Right lobe of liver (tissue), 4 donors: Measurements from ENCODE around the gene ARVCF.

Experiments used
- POLR2A ChIP-seq: fragments of 450-650 bp; IDR thresholded peaks from one replicate; pipeline ENCODE4 v1.6.1; 2017; ENCODE audit warnings: antibody characterized with exemption, mild to moderate bottlenecking
- TF ChIP-seq, protein P1 (sequence below), 4 donors: fragments of 200-600 bp in 3 of 4; fragments of 450-650 bp in 1 of 4; IDR thresholded peaks; one replicate each; pipeline versions ENCODE4 v1.5.1 to v1.8.0; 2016 to 2022; ENCODE audit warnings: antibody characterized with exemption in 4 of 4, mild to moderate bottlenecking in 2 of 4
- donor health status: DM: no; HTN: no; CAD: no.
- donor health status: DM: no; HTN: no; CAD: no.
- donor health status: DM: no; HTN: yes; CAD: no.

DNA sequence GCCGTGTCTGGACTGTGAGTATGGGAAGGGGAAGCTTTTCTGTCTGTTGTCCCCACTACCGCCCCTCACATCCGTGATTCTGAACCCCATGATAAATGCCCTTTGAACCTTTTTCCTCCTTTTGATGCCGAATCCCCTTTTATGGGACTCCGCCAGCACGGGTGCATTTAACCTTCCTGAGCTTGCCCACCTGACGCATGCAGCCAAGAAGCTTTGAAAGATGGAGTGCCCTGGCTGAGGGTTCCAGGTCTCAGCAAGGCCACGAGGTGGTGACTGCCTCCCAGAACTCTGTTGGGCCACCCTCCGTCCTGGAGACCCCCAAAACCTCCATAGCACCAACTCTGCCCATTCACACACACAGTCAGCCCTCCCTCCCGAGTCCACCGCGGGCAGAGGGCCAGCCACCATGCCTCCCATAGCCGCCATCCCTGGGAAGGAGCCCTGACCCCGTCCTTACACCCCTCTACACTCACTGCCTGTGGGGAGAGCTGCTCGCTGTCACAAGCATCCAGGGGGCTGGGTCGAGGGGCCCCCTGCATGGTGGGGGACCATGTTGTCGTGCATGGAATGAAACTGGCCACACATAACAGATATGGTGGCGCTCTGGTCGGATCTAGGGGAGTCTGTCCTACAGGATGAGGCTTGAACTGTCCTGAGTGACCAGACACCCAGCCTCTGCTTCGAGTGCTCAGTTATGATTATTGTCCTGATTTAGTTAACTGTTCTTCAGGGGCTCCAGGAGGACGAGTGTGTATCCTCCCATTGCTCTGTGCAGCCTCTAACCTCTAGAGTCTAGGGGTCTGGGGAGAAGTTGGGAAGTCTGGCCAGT lies 75.9 kb downstream of the ARVCF start:
- TF ChIP-seq, protein P1, sequence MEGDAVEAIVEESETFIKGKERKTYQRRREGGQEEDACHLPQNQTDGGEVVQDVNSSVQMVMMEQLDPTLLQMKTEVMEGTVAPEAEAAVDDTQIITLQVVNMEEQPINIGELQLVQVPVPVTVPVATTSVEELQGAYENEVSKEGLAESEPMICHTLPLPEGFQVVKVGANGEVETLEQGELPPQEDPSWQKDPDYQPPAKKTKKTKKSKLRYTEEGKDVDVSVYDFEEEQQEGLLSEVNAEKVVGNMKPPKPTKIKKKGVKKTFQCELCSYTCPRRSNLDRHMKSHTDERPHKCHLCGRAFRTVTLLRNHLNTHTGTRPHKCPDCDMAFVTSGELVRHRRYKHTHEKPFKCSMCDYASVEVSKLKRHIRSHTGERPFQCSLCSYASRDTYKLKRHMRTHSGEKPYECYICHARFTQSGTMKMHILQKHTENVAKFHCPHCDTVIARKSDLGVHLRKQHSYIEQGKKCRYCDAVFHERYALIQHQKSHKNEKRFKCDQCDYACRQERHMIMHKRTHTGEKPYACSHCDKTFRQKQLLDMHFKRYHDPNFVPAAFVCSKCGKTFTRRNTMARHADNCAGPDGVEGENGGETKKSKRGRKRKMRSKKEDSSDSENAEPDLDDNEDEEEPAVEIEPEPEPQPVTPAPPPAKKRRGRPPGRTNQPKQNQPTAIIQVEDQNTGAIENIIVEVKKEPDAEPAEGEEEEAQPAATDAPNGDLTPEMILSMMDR (IDR thresholded peaks at IDR 0.05), result no peak
- TF ChIP-seq POLR2A, result no peak
